Sigmoid colon (tissue), 4 donors: ENCODE results near the gene SPSB1.
"Not testable (repeated sequence)": the region's sequence is repeated elsewhere in the genome, so short reads cannot be mapped to it uniquely, and the experiment has no call there.

Experiments
- EP300 ChIP-seq, 4 donors: sonication (generic); formaldehyde crosslinking; IDR thresholded peaks; one replicate each; pipeline ENCODE4 v1.6.1; 2017; ENCODE audit warnings: antibody characterized with exemption in 4 of 4
- TF ChIP-seq, protein P1 (sequence below), 4 experiments: fragments of 450-650 bp in 3 of 4; fragments of 200-600 bp in 1 of 4; IDR thresholded peaks; one replicate each; pipeline ENCODE4 v1.5.1; 2016 to 2019; ENCODE audit warnings: antibody characterized with exemption in 4 of 4, mild to moderate bottlenecking in 3 of 4, moderate library complexity in 2 of 4

DNA sequence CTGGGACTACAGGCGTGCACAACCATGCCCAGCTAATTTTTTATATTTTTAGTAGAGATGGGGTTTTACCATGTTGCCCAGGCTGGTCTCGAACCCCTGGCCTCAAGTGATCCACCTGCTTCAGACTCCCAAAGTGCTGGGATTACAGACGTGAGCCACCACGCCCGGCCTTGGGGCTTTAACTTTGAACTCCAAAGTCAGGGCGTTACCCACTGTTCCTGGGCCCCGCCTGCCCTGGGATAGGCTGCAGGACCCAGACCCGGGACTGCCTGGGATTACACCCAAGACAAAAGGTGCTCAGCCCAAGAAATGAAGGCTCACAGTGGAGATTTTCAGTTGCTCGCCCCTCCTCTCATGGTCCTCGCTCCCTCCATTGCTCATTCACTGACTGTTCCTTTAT lies 92.7 kb downstream of the SPSB1 start:
- TF ChIP-seq EP300 (IDR thresholded peaks at IDR 0.05) = not testable (repeated sequence)
- TF ChIP-seq, protein P1, sequence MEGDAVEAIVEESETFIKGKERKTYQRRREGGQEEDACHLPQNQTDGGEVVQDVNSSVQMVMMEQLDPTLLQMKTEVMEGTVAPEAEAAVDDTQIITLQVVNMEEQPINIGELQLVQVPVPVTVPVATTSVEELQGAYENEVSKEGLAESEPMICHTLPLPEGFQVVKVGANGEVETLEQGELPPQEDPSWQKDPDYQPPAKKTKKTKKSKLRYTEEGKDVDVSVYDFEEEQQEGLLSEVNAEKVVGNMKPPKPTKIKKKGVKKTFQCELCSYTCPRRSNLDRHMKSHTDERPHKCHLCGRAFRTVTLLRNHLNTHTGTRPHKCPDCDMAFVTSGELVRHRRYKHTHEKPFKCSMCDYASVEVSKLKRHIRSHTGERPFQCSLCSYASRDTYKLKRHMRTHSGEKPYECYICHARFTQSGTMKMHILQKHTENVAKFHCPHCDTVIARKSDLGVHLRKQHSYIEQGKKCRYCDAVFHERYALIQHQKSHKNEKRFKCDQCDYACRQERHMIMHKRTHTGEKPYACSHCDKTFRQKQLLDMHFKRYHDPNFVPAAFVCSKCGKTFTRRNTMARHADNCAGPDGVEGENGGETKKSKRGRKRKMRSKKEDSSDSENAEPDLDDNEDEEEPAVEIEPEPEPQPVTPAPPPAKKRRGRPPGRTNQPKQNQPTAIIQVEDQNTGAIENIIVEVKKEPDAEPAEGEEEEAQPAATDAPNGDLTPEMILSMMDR (IDR thresholded peaks at IDR 0.05) = not testable (repeated sequence)
